Ishikawa (cell line): Measurements from ENCODE around the gene ZFYVE21.

Source experiments
- CEBPB ChIP-seq: IDR thresholded peaks from 2 replicates; pipeline ENCODE4 v1.6.1; 2012
- CREB1 ChIP-seq: IDR thresholded peaks from 2 replicates; pipeline ENCODE4 v1.6.1; 2012; ENCODE audit warnings: low read depth
- EP300 ChIP-seq: IDR thresholded peaks from 2 replicates; pipeline ENCODE4 v1.6.1; 2012; ENCODE audit warnings: borderline replicate concordance
- MAX ChIP-seq: IDR thresholded peaks from 2 replicates; pipeline ENCODE4 v1.6.1; 2012
- NFIC ChIP-seq: IDR thresholded peaks from 2 replicates; pipeline ENCODE4 v1.6.1; 2012
- RAD21 ChIP-seq: IDR thresholded peaks from 2 replicates; pipeline ENCODE4 v1.6.1; 2012; ENCODE audit warnings: low read depth
- REST ChIP-seq: IDR thresholded peaks from 2 replicates; pipeline ENCODE4 v1.6.1; 2012; ENCODE audit warnings: low read depth, mild to moderate bottlenecking
- TEAD4 ChIP-seq: IDR thresholded peaks from 2 replicates; pipeline ENCODE4 v1.6.1; 2012
- ZBTB7A ChIP-seq: IDR thresholded peaks from 2 replicates; pipeline ENCODE4 v1.6.1; 2012; ENCODE audit warnings: low read depth

- TF ChIP-seq EP300 (no peak), CREB1 (no peak), ZBTB7A (no peak), RAD21 (no peak), TEAD4 (no peak), REST (no peak), CEBPB (no peak), NFIC (no peak), MAX (no peak)
These were observed 27.9 kb upstream of the ZFYVE21 start for GRCh38 chr14:103687712-103688111.
